ENCODE results near the gene HEBP2.

The HEBP2 gene

GRCh38 chr6:138454981-138455706 lies 51.1 kb downstream of the HEBP2 start:
- DNase-seq (ENCODE audit: low read depth in 4 of 4, low spot score in 1 of 4): peak in 2 of 4 experiments; percentile 32 to 42

GRCh38 chr6:138455746-138456400 lies 51.9 kb downstream of the HEBP2 start:
- no peak for DNase-seq (ENCODE audit: low read depth in 4 of 4, low spot score in 1 of 4)

- no peak for DNase-seq (ENCODE audit: low read depth in 4 of 4, low spot score in 1 of 4)
These were observed 52.4 kb downstream of the HEBP2 start for GRCh38 chr6:138456401-138456790.

GRCh38 chr6:138461647-138462046 lies 57.6 kb downstream of the HEBP2 start:
- no peak for DNase-seq (ENCODE audit: low read depth in 4 of 4, low spot score in 1 of 4)

GRCh38 chr6:138464085-138464484 lies 60.1 kb downstream of the HEBP2 start:
- DNase-seq (ENCODE audit: low read depth in 4 of 4, low spot score in 1 of 4): no peak

GRCh38 chr6:138465007-138465645 lies 61.1 kb downstream of the HEBP2 start:
- DNase-seq (ENCODE audit: low read depth in 4 of 4, low spot score in 1 of 4): no peak

GRCh38 chr6:138467901-138468300 lies 63.9 kb downstream of the HEBP2 start:
- no peak for DNase-seq (ENCODE audit: low read depth in 4 of 4, low spot score in 1 of 4)

GRCh38 chr6:138468320-138469015 lies 64.4 kb downstream of the HEBP2 start:
- no peak for DNase-seq (ENCODE audit: low read depth in 4 of 4, low spot score in 1 of 4)
